Activated B cell treated with CpG ODN at 0.5 μM for 24 hours (primary cell): Measurements from ENCODE around the gene HK3. TPM values are rescaled to one million over a fixed set of nuclear protein-coding genes. Genes with fewer than 3 reads are reported as not detected.

Experiments
- ATAC-seq: fragments of 200-7000 bp; cut with Tn5 transposase; one replicate; pipeline ENCODE4 v1.10.0; 2021; ENCODE audit warnings: low read depth, mild to moderate bottlenecking, moderate library complexity
- CTCF ChIA-PET: fragments of 350-600 bp; sonication (Branson Sonifier 250); formaldehyde crosslinking; loops from one replicate; lab custom pipeline; 2021; ENCODE audit warnings: antibody characterized with exemption; lab: Charles Lee
- POLR2A ChIA-PET: fragments of 350-600 bp; sonication (Branson Sonifier 250); formaldehyde crosslinking; loops from one replicate; lab custom pipeline; 2021; ENCODE audit warnings: antibody characterized with exemption; lab: Charles Lee
- DNase-seq: peaks from one replicate; pipeline ENCODE4 v3.0.0; 2022
- H3K27ac Mint-ChIP-seq: one replicate; pipeline ENCODE4 v1.8.0; 2020; ENCODE audit warnings: mixed read lengths
- H3K27me3 Mint-ChIP-seq: one replicate; pipeline ENCODE4 v1.8.0; 2021; ENCODE audit warnings: mixed read lengths
- H3K36me3 Mint-ChIP-seq: one replicate; pipeline ENCODE4 v1.8.0; 2021; ENCODE audit warnings: low read depth, mixed read lengths
- H3K4me1 Mint-ChIP-seq: one replicate; pipeline ENCODE4 v1.8.0; 2021; ENCODE audit warnings: mixed read lengths
- H3K4me3 Mint-ChIP-seq: one replicate; pipeline ENCODE4 v1.8.0; 2020; ENCODE audit warnings: mild to moderate bottlenecking, mixed read lengths
- H3K9me3 Mint-ChIP-seq: one replicate; pipeline ENCODE4 v1.8.0; 2020; ENCODE audit warnings: mixed read lengths
- CTCF ChIP-seq: fragments of 200-600 bp; IDR thresholded peaks from one replicate; pipeline ENCODE4 v1.8.0; 2022; ENCODE audit warnings: antibody characterized with exemption, mild to moderate bottlenecking
- intact Hi-C: fragments of 100-400 bp; cut with micrococcal nuclease; formaldehyde crosslinking; loops from one replicate; pipeline ENCODE4 v1.15.1; 2024
- total RNA-seq: library from RNA; stranded (reverse); gene quantifications from 2 replicates; pipeline ENCODE4 v1.2.3, GENCODE V29; 2022

The HK3 gene
- total RNA-seq, 1 donor from 2014 or later, result 0.55 TPM

GRCh38 chr5:176927562-176927961, 28.4 kb upstream of the HK3 start:
- Mint-ChIP-seq H3K4me1 (peaks cover 12% of the 10 kb centered on the region), H3K9me3 (no peaks in the 10 kb centered on the region), H3K36me3 (peaks cover 58% of the 10 kb centered on the region), H3K27me3 (no peaks in the 10 kb centered on the region), H3K27ac (no peak overlapping the region), H3K4me3 (no peak overlapping the region)
- POLR2A ChIA-PET, result no interaction called here
- intact Hi-C loops, result no loop called here
- CTCF ChIA-PET, result interaction anchor here (0.7 kb wide), 1 partner anchor 692 kb away, joined by 3 read pairs; no protein-coding TSS in a partner anchor
- no peak for DNase-seq
- ATAC-seq, result no peak
- no peak for TF ChIP-seq CTCF

- no peak for ATAC-seq
- DNase-seq, result no peak
- Mint-ChIP-seq H3K9me3 (no peaks in the 10 kb centered on the region), H3K4me1 (no peaks in the 10 kb centered on the region), H3K27ac (no peak overlapping the region), H3K27me3 (no peaks in the 10 kb centered on the region), H3K4me3 (no peak overlapping the region), H3K36me3 (peaks cover 61% of the 10 kb centered on the region)
- TF ChIP-seq CTCF, result no peak
- POLR2A ChIA-PET, result no interaction called here
- intact Hi-C loops, result no loop called here
- CTCF ChIA-PET, result no interaction called here
These were observed 23.7 kb upstream of the HK3 start for GRCh38 chr5:176922817-176923216.

- peaks cover 64% of the 10 kb centered on the region for H3K36me3 Mint-ChIP-seq
These were observed 22.6 kb upstream of the HK3 start for GRCh38 chr5:176921714-176922113.

GRCh38 chr5:176918613-176919012, 19.5 kb upstream of the HK3 start:
- ATAC-seq, result no peak
- Mint-ChIP-seq H3K27ac (no peak overlapping the region), H3K27me3 (no peaks in the 10 kb centered on the region), H3K4me3 (no peak overlapping the region), H3K36me3 (peaks cover 66% of the 10 kb centered on the region), H3K4me1 (no peaks in the 10 kb centered on the region), H3K9me3 (no peaks in the 10 kb centered on the region)
- ChIA-PET CTCF (no interaction called here), POLR2A (no interaction called here)
- TF ChIP-seq CTCF, result no peak
- intact Hi-C loops, result loop anchor here (5.0 kb wide), 1 partner anchor 436 kb away; no protein-coding TSS in a partner anchor
- no peak for DNase-seq

More at GRCh38 chr5:176921714-176922113, 22.6 kb upstream of the HK3 start:
- ATAC-seq, result no peak
- ChIA-PET POLR2A (no interaction called here), CTCF (no interaction called here)
- H3K9me3 Mint-ChIP-seq, result no peaks in the 10 kb centered on the region
- H3K27me3 Mint-ChIP-seq, result no peaks in the 10 kb centered on the region
- H3K4me3 Mint-ChIP-seq, result no peak overlapping the region
- no peak for TF ChIP-seq CTCF
- no peaks in the 10 kb centered on the region for H3K4me1 Mint-ChIP-seq
- no peak for DNase-seq
- intact Hi-C loops, result no loop called here
- no peak overlapping the region for H3K27ac Mint-ChIP-seq

GRCh38 chr5:176916337-176916736, 17.2 kb upstream of the HK3 start:
- Mint-ChIP-seq H3K27me3 (no peaks in the 10 kb centered on the region), H3K27ac (no peak overlapping the region), H3K36me3 (peaks cover 67% of the 10 kb centered on the region), H3K9me3 (no peaks in the 10 kb centered on the region), H3K4me1 (no peaks in the 10 kb centered on the region), H3K4me3 (no peak overlapping the region)
- POLR2A ChIA-PET, result no interaction called here
- intact Hi-C loops, result loop anchor here (5.0 kb wide), 1 partner anchor 434 kb away; no protein-coding TSS in a partner anchor
- ATAC-seq, result no peak
- no peak for DNase-seq
- CTCF ChIA-PET, result no interaction called here
- TF ChIP-seq CTCF, result no peak
